ENCODE results near the gene RD3L.
A peak's percentile ranks its signal among the peaks of the same experiment; 100 is the strongest.

Gene RD3L

GRCh38 chr14:103915616-103916015 is 26.7 kb downstream of the RD3L start:
- Mint-ChIP-seq H3K36me3 (peaks cover 18% of the 10 kb centered on the region), H3K4me1 (peaks cover 5% of the 10 kb centered on the region), H3K9me3 (no peaks in the 10 kb centered on the region), H3K4me3 (no peak overlapping the region), H3K27ac (peak overlapping the region; percentile 31), H3K27me3 (no peaks in the 10 kb centered on the region)
- DNase-seq (ENCODE audit: low spot score in 2 of 2) (no peak), ATAC-seq (ENCODE audit: low read depth) (no peak)

GRCh38 chr14:103910984-103911383 is 31.3 kb downstream of the RD3L start:
- Mint-ChIP-seq H3K36me3 (peaks cover 21% of the 10 kb centered on the region), H3K4me1 (peaks cover 8% of the 10 kb centered on the region), H3K27me3 (peaks cover 2% of the 10 kb centered on the region), H3K4me3 (no peak overlapping the region), H3K9me3 (no peaks in the 10 kb centered on the region), H3K27ac (no peak overlapping the region)
- no peak for ATAC-seq (ENCODE audit: low read depth)
- no peak for DNase-seq (ENCODE audit: low spot score in 2 of 2)

- DNase-seq (ENCODE audit: low spot score in 2 of 2) (peak; percentile 48 to 51), ATAC-seq (ENCODE audit: low read depth) (peak; percentile 85)
- Mint-ChIP-seq H3K4me3 (peak overlapping the region; percentile 1), H3K27me3 (peaks cover 4% of the 10 kb centered on the region), H3K9me3 (no peaks in the 10 kb centered on the region), H3K27ac (no peak overlapping the region), H3K4me1 (peaks cover 7% of the 10 kb centered on the region), H3K36me3 (peaks cover 17% of the 10 kb centered on the region)
Measured at GRCh38 chr14:103910262-103910935, 31.9 kb downstream of the RD3L start.

- H3K9me3 Mint-ChIP-seq = no peaks in the 10 kb centered on the region
- peaks cover 14% of the 10 kb centered on the region for H3K36me3 Mint-ChIP-seq
- H3K27ac Mint-ChIP-seq = no peak overlapping the region
- H3K4me3 Mint-ChIP-seq = no peak overlapping the region
- no peak for DNase-seq (ENCODE audit: low spot score in 2 of 2)
- no peak for ATAC-seq (ENCODE audit: low read depth)
- H3K4me1 Mint-ChIP-seq = peaks cover 7% of the 10 kb centered on the region
- H3K27me3 Mint-ChIP-seq = peaks cover 4% of the 10 kb centered on the region
Measured at GRCh38 chr14:103909531-103910261, 32.6 kb downstream of the RD3L start.

- H3K4me3 Mint-ChIP-seq = no peak overlapping the region
Measured at GRCh38 chr14:103908580-103908979, 33.7 kb downstream of the RD3L start.

GRCh38 chr14:103905842-103906456 is 36.4 kb downstream of the RD3L start:
- DNase-seq (ENCODE audit: low spot score in 2 of 2) (no peak), ATAC-seq (ENCODE audit: low read depth) (no peak)
- Mint-ChIP-seq H3K27me3 (peaks cover 5% of the 10 kb centered on the region), H3K4me1 (peaks cover 9% of the 10 kb centered on the region), H3K27ac (no peak overlapping the region), H3K36me3 (peaks cover 5% of the 10 kb centered on the region), H3K4me3 (no peak overlapping the region), H3K9me3 (no peaks in the 10 kb centered on the region)

More at GRCh38 chr14:103908580-103908979, 33.7 kb downstream of the RD3L start:
- DNase-seq (ENCODE audit: low spot score in 2 of 2) (no peak), ATAC-seq (ENCODE audit: low read depth) (no peak)
- peaks cover 5% of the 10 kb centered on the region for H3K27me3 Mint-ChIP-seq
- peaks cover 7% of the 10 kb centered on the region for H3K4me1 Mint-ChIP-seq
- no peak overlapping the region for H3K27ac Mint-ChIP-seq
- no peaks in the 10 kb centered on the region for H3K9me3 Mint-ChIP-seq
- peaks cover 10% of the 10 kb centered on the region for H3K36me3 Mint-ChIP-seq

- no peaks in the 10 kb centered on the region for H3K9me3 Mint-ChIP-seq
- no peak for DNase-seq (ENCODE audit: low spot score in 2 of 2)
- peaks cover 3% of the 10 kb centered on the region for H3K36me3 Mint-ChIP-seq
- H3K27me3 Mint-ChIP-seq = peaks cover 7% of the 10 kb centered on the region
- H3K27ac Mint-ChIP-seq = no peak overlapping the region
- ATAC-seq (ENCODE audit: low read depth) = no peak
- peaks cover 8% of the 10 kb centered on the region for H3K4me1 Mint-ChIP-seq
- no peak overlapping the region for H3K4me3 Mint-ChIP-seq
Measured at GRCh38 chr14:103904493-103905107, 37.7 kb downstream of the RD3L start.

GRCh38 chr14:103899833-103900232 is 42.5 kb downstream of the RD3L start:
- H3K4me3 Mint-ChIP-seq = no peak overlapping the region
- H3K27ac Mint-ChIP-seq = no peak overlapping the region
- no peaks in the 10 kb centered on the region for H3K9me3 Mint-ChIP-seq
- H3K27me3 Mint-ChIP-seq = peaks cover 8% of the 10 kb centered on the region
- no peaks in the 10 kb centered on the region for H3K36me3 Mint-ChIP-seq
- ATAC-seq (ENCODE audit: low read depth) = no peak
- H3K4me1 Mint-ChIP-seq = peaks cover 4% of the 10 kb centered on the region
- DNase-seq (ENCODE audit: low spot score in 2 of 2) = no peak

- DNase-seq (ENCODE audit: low spot score in 2 of 2) = no peak
- no peak for ATAC-seq (ENCODE audit: low read depth)
- Mint-ChIP-seq H3K27me3 (peaks cover 8% of the 10 kb centered on the region), H3K9me3 (no peaks in the 10 kb centered on the region), H3K36me3 (no peaks in the 10 kb centered on the region), H3K4me3 (no peak overlapping the region), H3K4me1 (peaks cover 4% of the 10 kb centered on the region), H3K27ac (no peak overlapping the region)
Measured at GRCh38 chr14:103899316-103899715, 43.0 kb downstream of the RD3L start.

GRCh38 chr14:103898711-103899110 is 43.6 kb downstream of the RD3L start:
- Mint-ChIP-seq H3K36me3 (no peaks in the 10 kb centered on the region), H3K4me3 (no peak overlapping the region), H3K9me3 (no peaks in the 10 kb centered on the region), H3K27me3 (peaks cover 6% of the 10 kb centered on the region), H3K4me1 (peaks cover 4% of the 10 kb centered on the region), H3K27ac (no peak overlapping the region)
- no peak for ATAC-seq (ENCODE audit: low read depth)
- no peak for DNase-seq (ENCODE audit: low spot score in 2 of 2)

GRCh38 chr14:103898204-103898603 is 44.1 kb downstream of the RD3L start:
- no peak for ATAC-seq (ENCODE audit: low read depth)
- no peak overlapping the region for H3K4me3 Mint-ChIP-seq
- no peaks in the 10 kb centered on the region for H3K36me3 Mint-ChIP-seq
- peaks cover 4% of the 10 kb centered on the region for H3K4me1 Mint-ChIP-seq
- no peaks in the 10 kb centered on the region for H3K9me3 Mint-ChIP-seq
- DNase-seq (ENCODE audit: low spot score in 2 of 2) = no peak
- peaks cover 6% of the 10 kb centered on the region for H3K27me3 Mint-ChIP-seq
- no peak overlapping the region for H3K27ac Mint-ChIP-seq

GRCh38 chr14:103897075-103897947 is 45.0 kb downstream of the RD3L start:
- H3K27ac Mint-ChIP-seq = no peak overlapping the region
- ATAC-seq (ENCODE audit: low read depth) (no peak), DNase-seq (ENCODE audit: low spot score in 2 of 2) (no peak)
- H3K36me3 Mint-ChIP-seq = no peaks in the 10 kb centered on the region
- peaks cover 4% of the 10 kb centered on the region for H3K4me1 Mint-ChIP-seq
- H3K4me3 Mint-ChIP-seq = no peak overlapping the region
- no peaks in the 10 kb centered on the region for H3K9me3 Mint-ChIP-seq
- peaks cover 6% of the 10 kb centered on the region for H3K27me3 Mint-ChIP-seq

- Mint-ChIP-seq H3K4me3 (no peak overlapping the region), H3K27ac (no peak overlapping the region), H3K4me1 (peaks cover 4% of the 10 kb centered on the region), H3K27me3 (peaks cover 6% of the 10 kb centered on the region), H3K36me3 (no peaks in the 10 kb centered on the region), H3K9me3 (no peaks in the 10 kb centered on the region)
- ATAC-seq (ENCODE audit: low read depth) (no peak), DNase-seq (ENCODE audit: low spot score in 2 of 2) (no peak)
Measured at GRCh38 chr14:103896578-103896977, 45.8 kb downstream of the RD3L start.
